CD4-positive, alpha-beta T cell treated with Interleukin-12 subunit alpha and Interleukin-12 subunit beta, for 1 hour (primary cell): ENCODE data around the gene DYNLL1.
A peak's percentile ranks its signal among the peaks of the same experiment; 100 is the strongest.
"Not testable (repeated sequence)": the region's sequence is repeated elsewhere in the genome, so short reads cannot be mapped to it uniquely, and the experiment has no call there.

Source experiments
- DNase-seq: peaks from one replicate; pipeline ENCODE4 v3.0.0-alpha.2; 2020

The DYNLL1 gene

DNA sequence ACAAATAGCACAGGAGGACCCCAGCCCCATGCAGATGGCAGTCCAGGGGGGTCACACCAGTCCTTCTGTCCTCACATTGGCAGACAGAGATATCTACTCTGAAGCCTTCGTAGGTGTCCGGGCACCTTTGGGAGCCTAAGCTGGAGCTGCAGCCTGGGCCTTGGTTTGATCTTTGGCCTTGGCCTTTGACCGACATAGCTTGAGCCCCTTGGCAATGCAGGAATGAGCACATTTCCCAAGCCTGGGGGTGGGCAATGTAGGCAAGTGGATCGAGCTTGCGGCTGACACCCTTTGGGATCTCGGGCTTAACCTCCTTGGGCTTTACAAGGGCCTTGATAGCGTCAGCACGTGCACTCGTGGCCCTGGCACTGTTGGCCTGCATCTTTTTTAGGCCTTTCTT lies 26.7 kb downstream of the DYNLL1 start:
- no peak for DNase-seq

DNA sequence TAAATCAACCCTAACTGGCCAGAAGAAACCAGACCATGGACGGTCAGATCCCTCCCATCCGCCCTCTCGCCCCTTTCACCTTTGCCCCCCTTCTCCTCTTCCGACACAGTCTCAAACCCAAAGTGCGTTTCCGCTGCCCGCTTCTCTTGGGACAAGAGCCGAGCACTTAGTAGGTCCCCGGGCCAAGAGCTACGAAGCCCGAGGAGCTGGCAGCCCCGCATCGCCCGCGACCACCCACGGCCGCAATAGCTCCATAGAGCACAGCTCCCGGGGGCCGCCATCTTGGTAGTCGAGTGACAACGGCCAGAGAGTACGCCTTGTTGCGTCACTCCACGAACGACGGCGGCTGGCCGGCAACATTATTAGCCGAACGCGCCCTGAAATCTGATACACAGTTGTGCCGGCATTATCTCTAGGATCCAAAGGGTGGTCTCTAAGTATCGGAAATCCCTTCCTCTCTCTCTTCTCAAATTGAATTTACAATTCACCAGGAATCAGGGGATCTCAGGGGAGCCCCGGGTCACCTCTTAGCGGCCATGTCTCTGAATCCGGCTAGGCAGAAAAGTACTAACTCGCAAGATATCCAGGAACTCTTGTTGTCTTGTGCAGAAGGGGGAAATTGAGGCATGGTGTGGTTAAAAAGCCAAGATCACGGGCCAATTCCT lies 33.1 kb downstream of the DYNLL1 start, which contains the start of gene COQ5:
Gene COQ5, minus strand, starts transcription at position 298 of the 665 bp plus-strand sequence. Its CDS starts 17 bp downstream, at position 281.
- DNase-seq = peak; percentile 89

DNA sequence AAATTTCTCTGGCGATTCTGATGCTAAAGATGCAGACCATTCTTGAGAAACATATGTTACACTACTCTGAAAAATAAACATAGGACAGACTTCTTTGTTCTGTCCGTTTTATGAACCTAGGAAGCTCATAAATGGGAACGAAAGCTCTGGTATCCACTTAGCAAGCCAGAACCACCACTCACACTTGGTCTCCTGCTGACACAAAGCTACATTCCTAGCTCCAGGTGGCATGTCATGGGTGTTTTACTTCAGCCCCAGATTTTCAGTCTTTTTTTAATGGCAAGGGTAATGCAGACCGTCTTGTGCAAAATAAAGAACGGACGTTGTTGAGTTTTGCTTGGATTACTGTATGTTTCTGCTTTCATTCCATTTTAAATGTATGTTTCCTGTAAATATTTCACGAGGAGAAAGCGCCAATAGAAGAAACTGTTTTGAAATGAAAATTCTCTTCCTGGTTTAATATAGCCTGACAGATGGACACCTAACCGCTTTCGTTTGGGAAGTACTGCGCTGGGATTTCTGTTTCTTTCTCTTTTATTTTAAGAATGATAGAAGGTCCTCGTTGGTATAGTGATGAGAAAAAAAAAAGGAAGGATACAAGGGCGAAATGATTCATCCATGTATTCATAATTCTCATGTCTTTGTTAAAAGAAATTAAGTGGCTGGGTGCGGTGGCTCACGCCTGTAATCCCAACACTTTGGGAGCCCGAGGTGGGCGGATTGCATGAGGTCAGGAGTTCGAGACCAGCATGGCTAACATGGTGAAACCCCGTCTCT lies 33.9 kb downstream of the DYNLL1 start:
- DNase-seq = no peak

DNA sequence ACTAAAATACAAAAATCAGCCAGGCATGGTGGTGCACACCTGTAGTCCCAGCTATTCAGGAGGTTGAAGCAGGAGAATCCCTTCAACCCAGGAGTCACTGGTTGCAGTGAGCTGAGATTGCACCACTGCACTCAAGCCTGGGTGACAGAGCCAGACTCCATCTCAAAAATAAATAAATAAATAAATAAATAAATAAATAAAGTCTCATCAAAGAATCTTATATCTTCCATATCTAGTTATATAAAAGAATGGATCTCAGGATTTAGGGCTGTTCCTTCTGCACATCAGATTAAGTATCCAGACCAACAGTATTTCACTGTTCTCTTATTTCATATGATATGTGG lies 34.5 kb downstream of the DYNLL1 start:
- DNase-seq = not testable (repeated sequence)

DNA sequence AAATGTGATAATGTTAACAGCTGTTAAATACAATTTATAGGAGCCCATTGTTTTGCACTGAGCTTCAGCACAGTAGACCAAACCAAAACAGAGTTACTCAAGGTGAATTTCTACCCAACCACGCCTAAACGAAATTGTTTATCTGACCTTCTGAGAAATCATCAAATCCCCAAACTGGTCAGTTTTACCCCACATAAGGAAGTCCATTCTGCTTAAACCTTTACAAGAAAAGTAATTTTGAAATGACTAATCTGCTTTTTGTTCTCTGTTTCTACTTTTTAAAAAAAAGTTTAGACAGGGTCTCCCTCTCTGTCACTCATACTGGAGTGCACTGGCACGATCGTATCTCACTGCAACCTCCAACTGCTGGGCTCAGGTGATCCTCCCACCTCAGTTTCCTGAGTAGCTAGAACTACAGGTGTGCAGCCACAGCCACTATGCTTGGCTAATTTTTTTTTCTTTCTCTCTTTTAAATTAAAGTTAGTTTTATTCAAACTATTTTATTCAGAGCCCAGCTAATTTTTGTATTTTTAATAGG lies 36.9 kb downstream of the DYNLL1 start:
- no peak for DNase-seq

DNA sequence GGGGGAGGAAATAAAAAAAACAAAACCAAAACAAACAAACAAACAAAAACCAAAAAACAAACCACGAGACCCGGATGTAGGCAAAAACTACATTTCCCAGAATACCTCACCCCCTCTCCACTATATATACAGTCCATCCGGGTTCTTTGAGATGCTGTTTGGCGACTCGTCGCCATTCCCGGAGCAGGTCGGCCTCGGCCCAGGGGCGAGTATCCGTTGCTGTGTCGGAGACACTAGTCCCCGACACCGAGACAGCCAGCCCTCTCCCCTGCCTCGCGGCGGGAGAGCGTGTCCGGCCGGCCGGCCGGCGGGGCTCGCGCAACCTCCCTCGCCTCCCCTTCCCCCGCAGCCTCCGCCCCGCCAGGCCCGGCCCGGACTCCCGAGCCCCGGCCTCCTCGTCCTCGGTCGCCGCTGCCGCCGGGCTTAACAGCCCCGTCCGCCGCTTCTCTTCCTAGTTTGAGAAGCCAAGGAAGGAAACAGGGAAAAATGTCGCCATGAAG lies 38.3 kb downstream of the DYNLL1 start, which contains the start of gene RNF10:
Gene RNF10, plus strand, starts transcription at position 154 of the 500 bp plus-strand sequence. CDS start 456 bp downstream, outside the sequence.
- DNase-seq = peak; percentile 91

DNA sequence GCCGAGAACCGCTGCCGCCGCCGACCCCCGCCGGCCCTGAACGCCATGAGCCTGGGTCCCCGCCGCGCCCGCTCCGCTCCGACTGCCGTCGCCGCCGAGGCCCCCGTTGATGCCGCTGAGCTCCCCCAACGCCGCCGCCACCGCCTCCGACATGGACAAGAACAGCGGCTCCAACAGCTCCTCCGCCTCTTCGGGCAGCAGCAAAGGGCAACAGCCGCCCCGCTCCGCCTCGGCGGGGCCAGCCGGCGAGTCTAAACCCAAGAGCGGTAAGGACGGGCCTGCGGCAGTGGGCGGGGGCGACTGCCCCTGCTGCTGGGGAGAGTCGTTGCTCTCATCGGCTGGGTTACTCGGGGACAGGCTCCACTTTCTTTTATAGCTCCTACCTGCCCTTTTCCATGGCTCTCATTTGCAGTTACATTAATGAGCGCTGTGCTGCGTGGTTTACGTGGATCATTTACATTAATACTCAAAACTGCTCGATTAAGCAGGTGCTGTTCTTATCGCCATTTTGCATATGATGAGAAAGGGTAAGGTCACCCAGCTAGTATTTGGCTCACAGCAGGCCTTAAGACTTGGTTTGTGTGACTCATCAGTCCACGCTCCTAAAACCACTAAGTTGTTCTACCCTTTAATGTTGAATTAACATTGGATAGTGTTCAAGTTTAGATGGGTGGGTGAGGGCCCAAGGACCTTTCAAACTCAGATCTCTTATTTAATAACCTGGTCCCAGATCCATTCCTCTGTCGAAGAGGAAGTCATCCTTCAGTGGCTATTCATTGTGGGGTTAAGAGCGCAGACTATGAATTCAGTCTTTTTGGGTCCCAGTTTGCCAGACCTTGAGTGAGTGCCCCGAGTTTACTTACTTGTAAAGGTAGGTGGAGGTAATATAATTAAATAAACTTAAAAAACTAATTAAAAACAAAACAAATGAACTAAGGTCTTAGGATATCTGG lies 39.1 kb downstream of the DYNLL1 start:
- peak; percentile 60 for DNase-seq

DNA sequence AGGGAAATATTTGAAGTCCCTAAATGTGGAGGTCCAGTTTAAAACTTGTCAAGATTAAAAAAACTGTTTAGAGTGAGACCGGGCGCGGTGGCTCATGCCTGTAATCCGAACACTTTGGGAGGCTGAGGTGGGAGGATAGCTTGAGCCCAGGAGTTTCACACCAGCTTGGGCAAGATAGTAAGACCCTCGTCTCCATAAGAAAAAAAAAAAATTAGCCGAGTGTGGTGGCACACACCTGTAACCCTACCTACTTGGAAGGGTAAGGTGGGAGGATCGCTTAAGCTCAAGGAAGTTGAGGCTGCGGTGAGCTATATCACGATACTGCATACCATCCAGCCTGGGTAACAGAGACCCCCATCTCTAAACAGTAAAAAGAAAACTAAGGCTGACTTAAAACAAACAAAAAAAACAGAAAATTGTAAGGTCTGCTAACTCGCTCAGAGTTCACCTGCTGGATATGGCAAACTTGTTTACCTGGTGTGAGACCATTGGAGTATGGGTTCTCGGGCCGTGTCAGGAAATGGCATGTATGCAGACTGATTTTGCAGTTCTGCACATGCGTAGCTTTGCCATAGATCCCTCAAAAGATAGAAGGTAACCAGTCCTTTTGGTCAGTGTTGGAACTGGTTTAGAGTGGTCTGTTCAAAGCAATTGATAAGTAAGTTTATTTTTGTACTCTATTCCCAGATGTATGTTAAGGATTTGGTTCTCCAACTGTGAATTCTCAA lies 40.3 kb downstream of the DYNLL1 start:
- peak; percentile 50 for DNase-seq

DNA sequence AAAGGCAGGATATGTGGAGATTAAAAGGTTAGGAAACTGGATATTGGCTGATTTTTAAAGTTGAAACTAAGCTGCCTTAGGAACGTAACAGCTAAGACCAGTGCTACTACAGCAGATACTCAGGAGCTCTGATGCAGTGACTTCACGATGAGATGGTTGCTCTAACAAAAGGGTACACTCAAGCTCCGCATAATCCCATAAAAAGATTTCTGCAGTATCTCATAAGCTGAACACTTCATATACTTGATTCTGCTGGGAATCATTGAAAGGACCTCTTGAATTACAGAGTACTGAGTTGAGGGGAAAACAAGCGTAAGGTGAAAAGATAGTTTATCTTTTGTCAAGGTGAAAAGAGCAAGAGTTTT lies 41.9 kb downstream of the DYNLL1 start:
- DNase-seq = no peak

DNA sequence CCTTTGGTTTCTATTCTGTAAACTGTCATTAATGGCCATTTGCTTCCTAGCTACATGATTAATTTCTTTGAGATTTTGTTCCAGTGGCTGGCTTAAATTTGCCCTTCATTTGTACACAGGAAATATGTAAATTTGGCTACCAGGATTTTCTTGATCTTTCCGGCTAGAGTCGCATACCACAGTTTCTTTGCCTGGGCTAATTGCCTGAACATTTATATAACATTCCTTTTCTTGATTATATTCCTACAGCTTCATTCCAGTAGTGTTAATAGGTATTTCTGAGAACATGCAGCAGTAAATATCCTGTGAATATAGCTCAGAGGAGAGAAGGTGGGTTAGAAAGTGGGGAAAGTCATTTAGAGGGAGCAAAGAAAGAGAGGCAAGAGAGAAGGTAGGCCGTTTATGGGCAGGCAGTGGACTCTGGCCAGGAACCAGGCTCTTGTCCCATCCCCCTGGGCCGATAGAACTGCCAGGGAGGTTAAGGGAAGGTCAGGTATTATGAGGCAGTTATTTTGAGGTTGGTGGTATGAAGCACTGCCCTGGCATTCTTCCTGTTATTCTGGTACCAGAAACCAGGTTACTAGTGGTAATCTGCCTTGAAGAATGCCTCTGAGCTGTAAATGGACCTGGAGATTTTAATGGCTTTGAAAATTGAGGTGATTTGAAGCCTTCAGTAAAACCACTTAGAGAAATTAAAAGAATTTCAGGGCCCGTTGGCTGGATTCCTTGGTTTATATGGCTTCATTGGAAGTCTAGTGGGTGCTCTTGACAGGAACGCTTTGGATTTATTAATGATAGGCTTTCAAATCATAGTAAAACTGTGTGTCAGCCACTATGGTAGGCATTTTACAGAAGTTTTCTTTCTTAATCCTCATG lies 42.6 kb downstream of the DYNLL1 start:
- no peak for DNase-seq

DNA sequence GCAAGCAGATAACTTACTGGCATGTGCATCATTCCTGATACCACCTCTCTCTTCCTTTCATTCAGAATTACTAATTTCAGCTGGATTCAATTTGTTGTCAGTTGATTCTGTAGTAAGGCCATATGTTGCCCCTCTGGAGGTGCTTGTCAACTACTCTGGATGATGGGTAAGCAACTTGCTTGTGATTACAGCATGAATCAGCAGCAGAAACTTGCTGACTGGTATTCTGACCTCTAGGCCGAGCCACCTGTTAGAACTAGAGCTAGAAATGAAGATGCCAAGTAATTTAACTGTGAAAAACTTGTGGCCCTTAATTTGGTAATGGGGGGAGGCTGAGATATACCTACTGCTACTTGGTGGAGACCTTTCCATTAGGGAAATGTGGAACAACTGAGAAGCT lies 43.4 kb downstream of the DYNLL1 start:
- DNase-seq = no peak

DNA sequence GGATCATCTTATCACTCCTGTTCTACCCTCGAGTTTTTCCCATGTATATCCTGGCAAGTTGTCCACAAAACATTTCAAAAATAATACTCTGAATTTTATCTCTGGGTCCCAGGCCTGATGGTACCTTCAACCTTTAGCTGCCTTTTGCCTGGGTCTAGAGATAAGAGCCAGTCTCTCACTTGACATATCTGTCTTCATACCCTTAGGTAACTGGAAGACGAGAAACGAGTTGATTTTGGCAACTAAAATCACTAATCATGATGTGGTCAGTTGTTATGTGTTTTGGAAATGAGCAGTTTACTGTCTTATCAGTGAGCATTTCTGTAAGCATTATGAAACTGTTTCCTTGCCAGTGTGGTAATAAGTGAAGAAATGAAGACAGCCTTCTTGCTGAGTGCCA lies 44.5 kb downstream of the DYNLL1 start:
- DNase-seq = no peak

DNA sequence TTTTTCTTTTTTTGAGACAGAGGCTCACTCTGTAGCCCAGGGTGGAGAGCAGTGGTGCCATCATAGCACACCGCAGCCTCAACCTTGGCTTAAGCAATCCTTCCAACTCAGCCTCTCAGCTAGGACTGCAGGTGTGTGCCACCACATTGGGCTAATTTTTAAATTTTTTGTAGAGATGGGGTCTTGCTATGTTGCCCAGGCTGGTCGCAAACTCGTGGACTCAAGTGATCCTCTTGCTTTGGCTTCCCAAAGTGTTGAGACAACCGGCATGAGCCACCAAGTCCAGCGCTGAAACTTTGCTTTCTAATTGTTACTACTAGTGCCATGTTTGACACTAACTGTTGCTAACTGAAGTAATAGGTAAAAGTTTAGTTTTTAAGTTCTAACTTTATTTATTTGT lies 46.3 kb downstream of the DYNLL1 start:
- no peak for DNase-seq

DNA sequence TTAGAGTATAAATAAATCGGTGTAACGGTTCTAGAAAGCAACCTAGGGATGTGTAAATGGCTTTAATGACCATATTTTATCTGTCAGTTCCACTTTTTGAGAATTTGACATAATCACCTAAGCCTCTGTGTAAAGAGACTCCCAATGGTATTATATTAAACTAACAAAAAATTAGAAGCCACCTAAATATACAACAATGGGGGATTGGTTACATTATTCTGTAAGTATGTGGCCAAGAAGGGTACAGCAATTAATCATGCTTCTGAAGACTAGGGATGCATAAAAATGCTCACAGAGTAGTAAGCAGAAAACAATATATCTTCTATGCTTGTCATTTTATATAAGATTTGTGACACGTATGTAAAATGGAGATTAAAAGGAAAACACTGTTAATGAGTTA lies 48.8 kb downstream of the DYNLL1 start:
- DNase-seq = no peak

DNA sequence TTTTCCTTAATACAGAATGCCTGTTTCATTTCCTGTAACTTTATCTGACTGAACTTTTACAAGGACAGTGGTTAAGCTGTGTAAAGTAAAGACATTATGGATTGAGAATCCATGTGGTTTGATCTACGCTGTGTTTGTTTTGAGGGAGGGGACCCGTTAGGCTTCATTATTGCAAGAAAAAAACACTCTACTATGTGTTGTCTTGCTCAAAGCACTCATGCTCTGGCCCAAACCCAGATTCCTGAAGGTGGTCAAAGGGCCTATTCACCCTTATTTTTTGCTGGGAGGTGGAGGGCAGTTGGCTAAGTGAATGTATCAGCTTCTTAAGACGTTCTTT lies 50.1 kb downstream of the DYNLL1 start:
- no peak for DNase-seq
